DMS114 treated with DMSO at 0.1 percent for 48 hours (cell line): ENCODE data around the gene AOC2.
A peak's percentile ranks its signal among the peaks of the same experiment; 100 is the strongest.
"Not testable (repeated sequence)": the region's sequence is repeated elsewhere in the genome, so short reads cannot be mapped to it uniquely, and the experiment has no call there.

ENCODE experiments used
- DNase-seq: peaks from one replicate; lab custom pipeline; 2025; ENCODE audit not compliant: unreplicated experiment; lab: John Stamatoyannopoulos, UW

The AOC2 gene

GRCh38 chr17:42830971-42831370 lies 13.4 kb upstream of the AOC2 start:
- DNase-seq, result no peak

- no peak for DNase-seq
These were observed 12.0 kb upstream of the AOC2 start for GRCh38 chr17:42832213-42832933.

GRCh38 chr17:42832934-42833766 lies 11.2 kb upstream of the AOC2 start, which contains the start of gene PSME3:
TSS of gene PSME3 (plus strand) at chr17:42833397. CDS start at chr17:42833632, 235 bp downstream.
- peak; percentile 71 for DNase-seq

- no peak for DNase-seq
These were observed 10.5 kb upstream of the AOC2 start for GRCh38 chr17:42833767-42834422.

- no peak for DNase-seq
These were observed 8.6 kb upstream of the AOC2 start for GRCh38 chr17:42835732-42836131.

- no peak for DNase-seq
These were observed 2.2 kb upstream of the AOC2 start for GRCh38 chr17:42841975-42842685.

- DNase-seq, result peak; percentile 45
These were observed 934 bp upstream of the AOC2 start for GRCh38 chr17:42843358-42843934.

GRCh38 chr17:42844761-42845555 lies 578 bp downstream of the AOC2 start:
- DNase-seq, result no peak

GRCh38 chr17:42845556-42845917 lies 1.2 kb downstream of the AOC2 start:
- DNase-seq, result no peak

- DNase-seq, result no peak
These were observed 1.7 kb downstream of the AOC2 start for GRCh38 chr17:42845918-42846593.

- DNase-seq, result no peak
These were observed 2.4 kb downstream of the AOC2 start for GRCh38 chr17:42846594-42847280.

- no peak for DNase-seq
These were observed 3.7 kb downstream of the AOC2 start for GRCh38 chr17:42848093-42848492.

- DNase-seq, result no peak
These were observed 4.7 kb downstream of the AOC2 start for GRCh38 chr17:42849031-42849430.

- DNase-seq, result no peak
These were observed 5.2 kb downstream of the AOC2 start for GRCh38 chr17:42849451-42850181.

- no peak for DNase-seq
These were observed 6.6 kb downstream of the AOC2 start, which contains the start of gene AOC3 for GRCh38 chr17:42850954-42851353. TSS of gene AOC3 (plus strand) at chr17:42851199. CDS start at chr17:42851344, 145 bp downstream.

- DNase-seq, result not testable (repeated sequence)
These were observed 7.2 kb downstream of the AOC2 start for GRCh38 chr17:42851371-42852240.

GRCh38 chr17:42852351-42852750 lies 8.0 kb downstream of the AOC2 start:
- no peak for DNase-seq
